ENCODE measurements around the gene ENTPD7. TPM values are rescaled to one million over a fixed set of nuclear protein-coding genes. Genes with fewer than 3 reads are reported as not detected.

Gene ENTPD7
- polyA plus RNA-seq, 1 donor from 2014 or later = 4.1 TPM

- Histone ChIP-seq H3K27ac (ENCODE audit: low read length) (no peak overlapping the region), H3K4me2 (ENCODE audit: low read length) (no peak overlapping the region), H3K9ac (ENCODE audit: low read length) (no peak overlapping the region), H3K79me2 (replicated peaks; ENCODE audit: insufficient read depth, low read length) (peaks cover 10% of the 10 kb centered on the region), H3K4me3 (ENCODE audit: low read length) (no peak overlapping the region), H4K20me1 (ENCODE audit: insufficient read depth) (no peaks in the 10 kb centered on the region), H3K9me3 (ENCODE audit: low read length) (no peaks in the 10 kb centered on the region), H3K36me3 (ENCODE audit: insufficient read depth, low read length) (no peaks in the 10 kb centered on the region), H3K27me3 (ENCODE audit: insufficient read depth, low read depth, low read length) (no peaks in the 10 kb centered on the region), H2AFZ (ENCODE audit: low read depth, low read length) (no peak overlapping the region), H3K9me2 (ENCODE audit: insufficient read depth, low read length) (no peaks in the 10 kb centered on the region), H3F3A (ENCODE audit: insufficient read depth, low read length, poor library complexity, severe bottlenecking) (peaks cover 5% of the 10 kb centered on the region)
- TF ChIP-seq EP300 (conservative IDR thresholded peaks at IDR 0.05; ENCODE audit: poor library complexity, severe bottlenecking) (no peak), TAF1 (IDR thresholded peaks at IDR 0.05; ENCODE audit: low read depth) (no peak), REST (IDR thresholded peaks at IDR 0.05; ENCODE audit: borderline replicate concordance) (no peak), POLR2AphosphoS5 (IDR thresholded peaks at IDR 0.05) (no peak), MXI1 (conservative IDR thresholded peaks at IDR 0.05; ENCODE audit: poor library complexity, severe bottlenecking) (no peak), CTCF (IDR thresholded peaks at IDR 0.05; ENCODE audit: poor library complexity, severe bottlenecking) (no peak), EZH2 (IDR thresholded peaks at IDR 0.05; ENCODE audit: borderline replicate concordance, insufficient read depth, low read length, poor library complexity, severe bottlenecking) (no peak), SMC3 (conservative IDR thresholded peaks at IDR 0.05; ENCODE audit: poor library complexity) (no peak), RAD21 (conservative IDR thresholded peaks at IDR 0.05) (no peak)
Observed at GRCh38 chr10:99730026-99730425, 70.7 kb downstream of the ENTPD7 start.

- peaks cover 5% of the 10 kb centered on the region for H3F3A ChIP-seq (ENCODE audit: insufficient read depth, low read length, poor library complexity, severe bottlenecking)
- TF ChIP-seq REST (IDR thresholded peaks at IDR 0.05; ENCODE audit: borderline replicate concordance) = peak; percentile 72
- TF ChIP-seq SMC3 (conservative IDR thresholded peaks at IDR 0.05; ENCODE audit: poor library complexity) = no peak
- no peak for TF ChIP-seq EZH2 (IDR thresholded peaks at IDR 0.05; ENCODE audit: borderline replicate concordance, insufficient read depth, low read length, poor library complexity, severe bottlenecking)
- peak; percentile 39 for TF ChIP-seq CTCF (IDR thresholded peaks at IDR 0.05; ENCODE audit: poor library complexity, severe bottlenecking)
- H3K79me2 ChIP-seq (replicated peaks; ENCODE audit: insufficient read depth, low read length) = peaks cover 10% of the 10 kb centered on the region
- peak overlapping the region; percentile 88 for H3K27ac ChIP-seq (ENCODE audit: low read length)
- H3K36me3 ChIP-seq (ENCODE audit: insufficient read depth, low read length) = no peaks in the 10 kb centered on the region
- peak overlapping the region; percentile 81 for H3K4me2 ChIP-seq (ENCODE audit: low read length)
- H3K9me3 ChIP-seq (ENCODE audit: low read length) = no peaks in the 10 kb centered on the region
- peak overlapping the region; percentile 86 for H3K9ac ChIP-seq (ENCODE audit: low read length)
- H4K20me1 ChIP-seq (ENCODE audit: insufficient read depth) = no peaks in the 10 kb centered on the region
- peak overlapping the region; percentile 73 for H3K4me3 ChIP-seq (ENCODE audit: low read length)
- H3K9me2 ChIP-seq (ENCODE audit: insufficient read depth, low read length) = no peaks in the 10 kb centered on the region
- no peaks in the 10 kb centered on the region for H3K27me3 ChIP-seq (ENCODE audit: insufficient read depth, low read depth, low read length)
- peak overlapping the region; percentile 75 for H2AFZ ChIP-seq (ENCODE audit: low read depth, low read length)
Observed at GRCh38 chr10:99731306-99732032, 72.2 kb downstream of the ENTPD7 start.

Measured in neural cell (in vitro differentiated cells).